GM23338 (cell line): ENCODE data around the gene SLC6A1. TPM values are rescaled to one million over a fixed set of nuclear protein-coding genes. Genes with fewer than 3 reads are reported as not detected.

ENCODE experiments used
- ATAC-seq: fragments of 200-7000 bp; cut with Tn5 transposase; 3 replicates; pipeline ENCODE4 v1.9.1; 2020
- DNase-seq: peaks from one replicate; pipeline ENCODE4 v3.0.0-alpha.2; 2015; ENCODE audit warnings: low spot score
- H2AFZ ChIP-seq: fragments of 200-600 bp; sonication (generic); 2 replicates; pipeline ENCODE4 v1.8.0; 2016; ENCODE audit warnings: antibody characterized with exemption, mild to moderate bottlenecking, moderate library complexity
- H3F3A ChIP-seq: fragments of 200-600 bp; sonication (generic); replicated peaks from 2 replicates; pipeline ENCODE4 v1.8.0; 2017; ENCODE audit warnings: antibody characterized with exemption, mixed run types, low read depth
- H3K27ac ChIP-seq: fragments of 200-600 bp; sonication (generic); 2 replicates; pipeline ENCODE4 v1.6.1; 2016; ENCODE audit warnings: low read depth
- H3K27me3 ChIP-seq: fragments of 200-600 bp; sonication (generic); 2 replicates; pipeline ENCODE4 v1.8.0; 2016; ENCODE audit warnings: mild to moderate bottlenecking, mixed run types, moderate library complexity; ENCODE audit not compliant: insufficient read depth
- H3K36me3 ChIP-seq: fragments of 200-600 bp; sonication (generic); 2 replicates; pipeline ENCODE4 v1.8.0; 2016; ENCODE audit warnings: mild to moderate bottlenecking; ENCODE audit not compliant: insufficient read depth
- H3K4me1 ChIP-seq: fragments of 200-600 bp; sonication (generic); 2 replicates; pipeline ENCODE4 v1.8.0; 2016; ENCODE audit warnings: mild to moderate bottlenecking, moderate library complexity; ENCODE audit not compliant: insufficient read depth
- H3K4me2 ChIP-seq: fragments of 200-600 bp; sonication (generic); 2 replicates; pipeline ENCODE4 v1.7.1; 2017; ENCODE audit warnings: mixed run types
- H3K4me3 ChIP-seq: fragments of 200-600 bp; sonication (generic); 2 replicates; pipeline ENCODE4 v1.6.1; 2016; ENCODE audit warnings: mixed run types
- H3K79me2 ChIP-seq: fragments of 200-600 bp; sonication (generic); replicated peaks from 2 replicates; pipeline ENCODE4 v1.8.0; 2017; ENCODE audit warnings: mild to moderate bottlenecking; ENCODE audit not compliant: insufficient read depth
- H3K9me2 ChIP-seq: fragments of 200-600 bp; sonication (generic); 2 replicates; pipeline ENCODE4 v1.8.0; 2017; ENCODE audit not compliant: insufficient read depth
- H4K20me1 ChIP-seq: fragments of 200-600 bp; sonication (generic); replicated peaks from 2 replicates; pipeline ENCODE4 v1.8.0; 2017; ENCODE audit warnings: mild to moderate bottlenecking; ENCODE audit not compliant: insufficient read depth
- H3K27ac Mint-ChIP-seq: 2 replicates; pipeline ENCODE4 v1.8.0; 2020; ENCODE audit warnings: inconsistent platforms, mild to moderate bottlenecking, moderate library complexity, mixed read lengths
- H3K27me3 Mint-ChIP-seq: 3 replicates; pipeline ENCODE4 v1.8.0; 2022; ENCODE audit warnings: low read depth, mild to moderate bottlenecking, moderate library complexity, mixed read lengths, inconsistent platforms; ENCODE audit not compliant: insufficient read depth, poor library complexity
- H3K36me3 Mint-ChIP-seq: 3 replicates; pipeline ENCODE4 v1.8.0; 2021; ENCODE audit warnings: low read depth, mild to moderate bottlenecking, inconsistent platforms, moderate library complexity, mixed read lengths
- H3K4me1 Mint-ChIP-seq: 3 replicates; pipeline ENCODE4 v1.8.0; 2020; ENCODE audit warnings: mild to moderate bottlenecking, inconsistent platforms, mixed read lengths
- H3K4me3 Mint-ChIP-seq: 3 replicates; pipeline ENCODE4 v1.8.0; 2021; ENCODE audit warnings: moderate library complexity, mild to moderate bottlenecking, inconsistent platforms, mixed read lengths
- H3K9me3 Mint-ChIP-seq: 3 replicates; pipeline ENCODE4 v1.8.0; 2020; ENCODE audit warnings: moderate library complexity, mild to moderate bottlenecking, inconsistent platforms, mixed read lengths
- CREB1 ChIP-seq: fragments of 250-450 bp; sonication (Bioruptor Pico); IDR thresholded peaks from 2 replicates; pipeline ENCODE4 v1.5.0; 2020; ENCODE audit warnings: low read depth, mild to moderate bottlenecking, moderate library complexity
- CTCF ChIP-seq, 2 experiments: fragments of 200-600 bp in 1 of 2; sonication (generic) in 1 of 2; conservative IDR thresholded peaks; 2 replicates each; pipeline versions ENCODE4 v1.5.1 to v1.6.1; 2016 to 2017; ENCODE audit warnings: antibody characterized with exemption in 2 of 2, low read depth in 2 of 2, mild to moderate bottlenecking in 2 of 2, moderate library complexity in 1 of 2
- ETS1 ChIP-seq: IDR thresholded peaks from 2 replicates; pipeline ENCODE4 v1.6.1; 2016; ENCODE audit warnings: antibody characterized with exemption
- EZH2 ChIP-seq: fragments of 200-600 bp; sonication (generic); IDR thresholded peaks from one replicate; pipeline ENCODE4 v1.8.0; 2017; ENCODE audit warnings: antibody characterized with exemption, mild to moderate bottlenecking, low read depth; ENCODE audit not compliant: unreplicated experiment
- EZH2phosphoT487 ChIP-seq: fragments of 200-600 bp; sonication (generic); IDR thresholded peaks from one replicate; pipeline ENCODE4 v1.8.1; 2018; ENCODE audit warnings: antibody characterized with exemption; ENCODE audit not compliant: unreplicated experiment
- JUNB ChIP-seq: IDR thresholded peaks from one replicate; pipeline ENCODE4 v1.6.1; 2016; ENCODE audit warnings: antibody characterized with exemption; ENCODE audit not compliant: unreplicated experiment
- NANOG ChIP-seq: IDR thresholded peaks from 2 replicates; pipeline ENCODE4 v1.6.1; 2016; ENCODE audit warnings: antibody characterized with exemption, borderline replicate concordance
- POLR2AphosphoS5 ChIP-seq: IDR thresholded peaks from 2 replicates; pipeline ENCODE4 v1.6.1; 2016; ENCODE audit warnings: antibody characterized with exemption, low read depth
- REST ChIP-seq: IDR thresholded peaks from one replicate; pipeline ENCODE4 v1.6.1; 2018; ENCODE audit warnings: antibody characterized with exemption; ENCODE audit not compliant: unreplicated experiment
- STAT1 ChIP-seq: IDR thresholded peaks from one replicate; pipeline ENCODE4 v1.6.1; 2016; ENCODE audit warnings: antibody characterized with exemption; ENCODE audit not compliant: unreplicated experiment
- ZNF114 ChIP-seq: fragments of 250-450 bp; sonication (Bioruptor Pico); IDR thresholded peaks from 2 replicates; pipeline ENCODE4 v1.5.0; 2020; ENCODE audit warnings: mild to moderate bottlenecking, moderate library complexity
- ZNF331 ChIP-seq: fragments of 250-450 bp; sonication (Bioruptor Pico); IDR thresholded peaks from 2 replicates; pipeline ENCODE4 v1.5.0; 2020; ENCODE audit warnings: low read depth, mild to moderate bottlenecking, moderate library complexity
- ZNF462 ChIP-seq: fragments of 250-450 bp; sonication (Bioruptor Pico); IDR thresholded peaks from 2 replicates; pipeline ENCODE4 v1.5.0; 2020; ENCODE audit warnings: mild to moderate bottlenecking, moderate library complexity
- polyA plus RNA-seq: library from polyadenylated mRNA; unstranded; fragments of >200 nt; fragmentation: Nextera tagmentation; extraction: Ambion mirVana; gene quantifications from 2 replicates; pipeline ENCODE4 v1.2.1, GENCODE V29; 2016
- total RNA-seq: library from RNA; depleted of rRNA; stranded (reverse); fragments of >200 nt; shearing (Covaris generic); gene quantifications from 2 replicates; pipeline ENCODE4 v1.2.3, GENCODE V29; 2014

SLC6A1 gene
- total and polyA plus RNA-seq, 2 experiments from 2014 or later = 0.16 to 0.28 TPM

GRCh38 chr3:10949197-10949596 is 43.4 kb upstream of the SLC6A1 start:
- Mint-ChIP-seq H3K4me1 (peaks cover 7% of the 10 kb centered on the region; the same call in 2 of the 3 replicates), H3K27me3 (peaks cover 6% of the 10 kb centered on the region), H3K27ac (no peak overlapping the region), H3K36me3 (no peaks in the 10 kb centered on the region), H3K9me3 (no peaks in the 10 kb centered on the region), H3K4me3 (no peak overlapping the region)
- DNase-seq (no peak), ATAC-seq (no peak)
- TF ChIP-seq ZNF114 (CRISPR knock-in tag) (no peak), JUNB (no peak), NANOG (no peak), REST (no peak), CREB1 (CRISPR knock-in tag) (no peak), STAT1 (no peak), ZNF331 (CRISPR knock-in tag) (no peak), EZH2 (no peak), CTCF (conservative IDR thresholded peaks at IDR 0.05; ENCODE audit: low read depth in 2 of 2) (no peak), EZH2phosphoT487 (no peak), POLR2AphosphoS5 (no peak), ETS1 (no peak), ZNF462 (CRISPR knock-in tag) (no peak)
- no peaks in the 10 kb centered on the region for H3K4me1 ChIP-seq
- H3K27ac ChIP-seq = no peak overlapping the region
- H3K36me3 ChIP-seq = no peaks in the 10 kb centered on the region
- H3K79me2 ChIP-seq = no peaks in the 10 kb centered on the region
- no peak overlapping the region for H3K4me3 ChIP-seq
- H3F3A ChIP-seq = no peaks in the 10 kb centered on the region
- no peak overlapping the region for H2AFZ ChIP-seq
- H4K20me1 ChIP-seq = no peaks in the 10 kb centered on the region
- H3K27me3 ChIP-seq = no peaks in the 10 kb centered on the region
- H3K4me2 ChIP-seq = no peak overlapping the region
- no peaks in the 10 kb centered on the region for H3K9me2 ChIP-seq
